GM15510 (cell line): ENCODE data around the gene GRB10.

ENCODE experiments used
- POLR2A ChIP-seq: IDR thresholded peaks from 3 replicates; pipeline ENCODE4 v1.6.1; 2011; ENCODE audit warnings: borderline replicate concordance; ENCODE audit not compliant: insufficient read length; ENCODE audit errors: extremely low read depth

GRB10 gene

GRCh38 chr7:50660830-50661175 is 121.9 kb downstream of the GRB10 start:
- no peak for TF ChIP-seq POLR2A

- no peak for TF ChIP-seq POLR2A
Observed at GRCh38 chr7:50660040-50660829, 122.5 kb downstream of the GRB10 start.

GRCh38 chr7:50659329-50659965 is 123.2 kb downstream of the GRB10 start:
- no peak for TF ChIP-seq POLR2A

- TF ChIP-seq POLR2A, result no peak
Observed at GRCh38 chr7:50658696-50659095, 124.0 kb downstream of the GRB10 start.

GRCh38 chr7:50657912-50658311 is 124.8 kb downstream of the GRB10 start:
- TF ChIP-seq POLR2A, result no peak

GRCh38 chr7:50657341-50657873 is 125.3 kb downstream of the GRB10 start:
- no peak for TF ChIP-seq POLR2A

- no peak for TF ChIP-seq POLR2A
Observed at GRCh38 chr7:50656141-50656895, 126.4 kb downstream of the GRB10 start.

GRCh38 chr7:50655490-50655889 is 127.2 kb downstream of the GRB10 start:
- TF ChIP-seq POLR2A, result no peak

- TF ChIP-seq POLR2A, result no peak
Observed at GRCh38 chr7:50655020-50655419, 127.7 kb downstream of the GRB10 start.

- TF ChIP-seq POLR2A, result no peak
Observed at GRCh38 chr7:50653981-50654425, 128.7 kb downstream of the GRB10 start.

- no peak for TF ChIP-seq POLR2A
Observed at GRCh38 chr7:50653126-50653864, 129.4 kb downstream of the GRB10 start.

GRCh38 chr7:50652400-50653125 is 130.1 kb downstream of the GRB10 start:
- TF ChIP-seq POLR2A, result no peak

- no peak for TF ChIP-seq POLR2A
Observed at GRCh38 chr7:50651271-50651989, 131.3 kb downstream of the GRB10 start.

GRCh38 chr7:50650057-50650664 is 132.5 kb downstream of the GRB10 start:
- TF ChIP-seq POLR2A, result no peak
